ENCODE results near the gene HUS1B. TPM values are rescaled to one million over a fixed set of nuclear protein-coding genes. Genes with fewer than 3 reads are reported as not detected.

HUS1B gene
- total and polyA plus RNA-seq, 2 of the 13 experiments (the other 11 are each of a cell fraction or from before 2014, with no cell fraction given), result 0.18 to 0.40 TPM

- Histone ChIP-seq H3K79me2 (ENCODE audit: insufficient read depth, low read length) (no peaks in the 10 kb centered on the region), H2AFZ (ENCODE audit: low read length) (no peak overlapping the region), H3K4me2 (ENCODE audit: low read depth, low read length) (no peak overlapping the region), H3K27ac (ENCODE audit: extremely low read length, insufficient read depth, low read length) (no peak overlapping the region), H3K4me1 (ENCODE audit: insufficient read depth, low read length) (no peaks in the 10 kb centered on the region), H3K9me3 (ENCODE audit: low read length) (no peaks in the 10 kb centered on the region), H3K4me3 (replicated peaks in 1 of 3; ENCODE audit: insufficient read depth in 1 of 3, low read depth in 2 of 3, low read length in 3 of 3) (no peak overlapping the region), H4K20me1 (ENCODE audit: insufficient read depth, low read length) (no peaks in the 10 kb centered on the region), H3K9ac (ENCODE audit: insufficient read depth, low read depth, low read length) (no peak overlapping the region), H3K36me3 (replicated peaks in 1 of 2; ENCODE audit: control insufficient read depth in 1 of 2, insufficient read depth in 2 of 2, low read length in 2 of 2) (no peaks in the 10 kb centered on the region), H3K27me3 (ENCODE audit: control insufficient read depth in 1 of 2, insufficient read depth in 2 of 2, low read length in 2 of 2) (peaks cover 2 to 46% of the 10 kb centered on the region in 2 experiments; a peak in 3 of 5 replicates)
- ChIA-PET POLR2A (no interaction called here), CTCF (ENCODE audit: low intra/inter-chr PET ratio, low total read pairs) (interaction anchor here (1.7 kb wide), 1 partner anchor 108 kb away, joined by 4 read pairs; no protein-coding TSS in a partner anchor)
- WGBS (ENCODE audit: low lambda C conversion rate), result 24% methylated on average over 11 of the region's 11 CpGs
- in situ Hi-C loops (cut with HindIII; ENCODE audit: extremely low pct_ligation_motif_present, low pct_unique_long_range_greater_than_20kb), result no loop called here
- TF ChIP-seq RELA (CRISPR knock-in tag; IDR thresholded peaks at IDR 0.05) (no peak), STAG1 (CRISPR knock-in tag; IDR thresholded peaks at IDR 0.05) (peak; percentile 38), ZNF546 (CRISPR knock-in tag; conservative IDR thresholded peaks at IDR 0.05) (no peak), SMC3 (IDR thresholded peaks at IDR 0.05; ENCODE audit: low read length) (peak; percentile 38; the same call in 1 of the 2 replicates), ATF3 (CRISPR knock-in tag; IDR thresholded peaks at IDR 0.05) (no peak), CTCF (CRISPR knock-in tag; IDR thresholded peaks at IDR 0.05) (peak; percentile 62), MBD4 (IDR thresholded peaks at IDR 0.05; ENCODE audit: borderline replicate concordance, low read length) (no peak)
- DNase-seq (ENCODE audit: low spot score) (peak; percentile 39), ATAC-seq (peak; percentile 89), FAIRE-seq (peak; percentile 50)
- intact Hi-C loops (cut with micrococcal nuclease; ENCODE audit: unreplicated experiment), result no loop called here
- no TSS peak for BruUV-seq (replicated peaks)
Observed at GRCh38 chr6:701700-702479, 45.0 kb upstream of the HUS1B start.
